WTC11 (cell line): ENCODE results near the gene EPHA6. TPM values are rescaled to one million over a fixed set of nuclear protein-coding genes. Genes with fewer than 3 reads are reported as not detected.

Experiments used
- ATAC-seq: fragments of 200-7000 bp; cut with Tn5 transposase; 2 replicates; pipeline ENCODE4 v1.10.0; 2021; ENCODE audit warnings: mild to moderate bottlenecking, moderate library complexity
- CTCF ChIA-PET: fragments of 300-600 bp; sonication (Branson Sonifier 250); formaldehyde crosslinking; loops from one replicate; lab custom pipeline; 2021; ENCODE audit warnings: antibody characterized with exemption; lab: Charles Lee
- POLR2A ChIA-PET: fragments of 350-600 bp; sonication (Branson Sonifier 250); formaldehyde crosslinking; loops from one replicate; lab custom pipeline; 2021; ENCODE audit warnings: antibody characterized with exemption; lab: Charles Lee
- DNase-seq: peaks from one replicate; pipeline ENCODE4 v3.0.0; 2021; ENCODE audit warnings: low spot score
- H3K27ac Mint-ChIP-seq: 2 replicates; pipeline ENCODE4 v1.8.0; 2021; ENCODE audit warnings: mixed read lengths
- H3K27me3 Mint-ChIP-seq: 2 replicates; pipeline ENCODE4 v1.8.0; 2021; ENCODE audit warnings: low read depth, mild to moderate bottlenecking, moderate library complexity, mixed read lengths
- H3K36me3 Mint-ChIP-seq: 2 replicates; pipeline ENCODE4 v1.8.0; 2021; ENCODE audit warnings: mixed read lengths
- H3K4me1 Mint-ChIP-seq: 2 replicates; pipeline ENCODE4 v1.8.0; 2022; ENCODE audit warnings: mixed read lengths
- H3K4me3 Mint-ChIP-seq: 2 replicates; pipeline ENCODE4 v1.8.0; 2021; ENCODE audit warnings: mild to moderate bottlenecking, moderate library complexity, mixed read lengths
- H3K9me3 Mint-ChIP-seq: 2 replicates; pipeline ENCODE4 v1.8.0; 2021; ENCODE audit warnings: mixed read lengths
- AFF4 ChIP-seq: sonication (generic); formaldehyde crosslinking; IDR thresholded peaks from 2 replicates; pipeline ENCODE4 v1.8.1; 2023; ENCODE audit warnings: mild to moderate bottlenecking, missing genetic modification reagents, borderline replicate concordance
- ATF6 ChIP-seq: sonication (generic); formaldehyde crosslinking; IDR thresholded peaks from 2 replicates; pipeline ENCODE4 v1.8.1; 2023; ENCODE audit warnings: mild to moderate bottlenecking, missing genetic modification reagents
- CBFB ChIP-seq: sonication (generic); formaldehyde crosslinking; IDR thresholded peaks from 2 replicates; pipeline ENCODE4 v1.8.1; 2022; ENCODE audit warnings: mild to moderate bottlenecking, low read depth, missing genetic modification reagents
- CREB1 ChIP-seq: sonication (generic); formaldehyde crosslinking; IDR thresholded peaks from 2 replicates; pipeline ENCODE4 v1.8.0; 2023; ENCODE audit warnings: mild to moderate bottlenecking, missing genetic modification reagents
- FOXJ3 ChIP-seq: sonication (generic); formaldehyde crosslinking; IDR thresholded peaks from 2 replicates; pipeline ENCODE4 v1.9.0; 2021; ENCODE audit warnings: missing genetic modification reagents, mild to moderate bottlenecking, borderline replicate concordance
- GABPB1 ChIP-seq: sonication (generic); formaldehyde crosslinking; IDR thresholded peaks from 2 replicates; pipeline ENCODE4 v1.8.1; 2023; ENCODE audit warnings: mild to moderate bottlenecking, missing genetic modification reagents
- HMGA2 ChIP-seq: fragments of 250-450 bp; sonication (Bioruptor Pico); IDR thresholded peaks from 2 replicates; pipeline ENCODE4 v1.4.0; 2021; ENCODE audit warnings: mild to moderate bottlenecking, moderate library complexity
- IRF2 ChIP-seq: sonication (generic); formaldehyde crosslinking; IDR thresholded peaks from 2 replicates; pipeline ENCODE4 v1.8.0; 2022; ENCODE audit warnings: low read depth, missing genetic modification reagents, borderline replicate concordance
- JAZF1 ChIP-seq: fragments of 250-450 bp; sonication (Bioruptor Pico); IDR thresholded peaks from 2 replicates; pipeline ENCODE4 v1.9.0; 2021; ENCODE audit warnings: moderate library complexity, mild to moderate bottlenecking, inconsistent platforms
- MLX ChIP-seq: sonication (generic); formaldehyde crosslinking; IDR thresholded peaks from 2 replicates; pipeline ENCODE4 v1.8.1; 2023; ENCODE audit warnings: mild to moderate bottlenecking, missing genetic modification reagents, moderate library complexity
- MYBL2 ChIP-seq: sonication (generic); formaldehyde crosslinking; IDR thresholded peaks from 2 replicates; pipeline ENCODE4 v1.8.1; 2023; ENCODE audit warnings: mild to moderate bottlenecking, moderate library complexity, missing genetic modification reagents
- NFE2L1 ChIP-seq: sonication (generic); formaldehyde crosslinking; IDR thresholded peaks from 2 replicates; pipeline ENCODE4 v1.8.1; 2023; ENCODE audit warnings: missing genetic modification reagents
- PREB ChIP-seq: sonication (generic); formaldehyde crosslinking; IDR thresholded peaks from 2 replicates; pipeline ENCODE4 v1.8.1; 2022; ENCODE audit warnings: mild to moderate bottlenecking, missing genetic modification reagents, moderate library complexity, borderline replicate concordance
- SMAD3 ChIP-seq: sonication (generic); formaldehyde crosslinking; IDR thresholded peaks from 2 replicates; pipeline ENCODE4 v1.8.0; 2022; ENCODE audit warnings: missing genetic modification reagents, mild to moderate bottlenecking, borderline replicate concordance
- TCF7 ChIP-seq: sonication (generic); formaldehyde crosslinking; IDR thresholded peaks from 2 replicates; pipeline ENCODE4 v1.8.0; 2022; ENCODE audit warnings: mild to moderate bottlenecking, low read depth, missing genetic modification reagents, moderate library complexity
- ZNF416 ChIP-seq: fragments of 250-450 bp; sonication (Bioruptor Pico); IDR thresholded peaks from 2 replicates; pipeline ENCODE4 v1.9.0; 2021; ENCODE audit warnings: mild to moderate bottlenecking, inconsistent platforms
- total RNA-seq: library from RNA; stranded (reverse); gene quantifications from 3 replicates; pipeline ENCODE4 v1.2.3, GENCODE V29; 2021
- TF ChIP-seq, protein P1 (sequence below): sonication (generic); formaldehyde crosslinking; IDR thresholded peaks from 2 replicates; pipeline ENCODE4 v1.8.0; 2022; ENCODE audit warnings: mild to moderate bottlenecking, missing genetic modification reagents
- TF ChIP-seq, protein P2 (sequence below): sonication (generic); formaldehyde crosslinking; IDR thresholded peaks from 2 replicates; pipeline ENCODE4 v1.8.1; 2022; ENCODE audit warnings: low read depth, missing genetic modification reagents, borderline replicate concordance
- TF ChIP-seq, protein P3 (sequence below): sonication (generic); formaldehyde crosslinking; IDR thresholded peaks from 2 replicates; pipeline ENCODE4 v1.8.1; 2023; ENCODE audit warnings: mild to moderate bottlenecking, missing genetic modification reagents

EPHA6 gene
- total RNA-seq, 1 experiment from 2014 or later: 2.1 TPM

DNA sequence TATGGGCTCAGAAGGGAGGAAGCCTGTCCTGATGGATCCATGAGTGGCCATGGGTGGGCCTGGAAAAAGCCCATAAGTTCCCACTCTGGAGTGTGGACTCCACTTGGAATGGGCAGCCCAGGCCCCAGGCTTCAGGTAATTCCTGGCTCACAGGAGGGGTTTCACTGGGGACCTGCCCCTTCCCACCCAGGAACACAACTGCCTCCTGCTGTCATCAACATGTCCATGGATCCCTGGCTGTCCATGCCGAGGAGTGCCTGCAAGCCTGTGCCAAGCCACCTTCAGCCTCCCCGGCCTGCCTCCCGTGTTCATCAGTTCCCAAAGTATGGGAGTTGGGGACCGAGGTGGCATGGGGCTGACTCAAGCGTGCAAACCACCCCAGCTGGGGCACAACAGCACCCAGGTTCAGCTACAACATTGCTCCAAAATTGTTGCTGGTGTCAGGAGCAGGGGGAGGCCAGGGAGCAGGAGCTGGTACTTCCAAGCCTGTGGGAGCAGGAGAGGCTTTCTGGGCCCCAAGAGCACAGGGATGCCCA lies 479.3 kb downstream of the EPHA6 start:
- Mint-ChIP-seq H3K27ac (no peak overlapping the region), H3K4me1 (no peaks in the 10 kb centered on the region), H3K9me3 (peaks cover 35% of the 10 kb centered on the region), H3K27me3 (peaks cover 4% of the 10 kb centered on the region), H3K4me3 (no peak overlapping the region), H3K36me3 (peaks cover 16% of the 10 kb centered on the region)
- ChIA-PET POLR2A (no interaction called here), CTCF (no interaction called here)
- no peak for ATAC-seq
- TF ChIP-seq JAZF1 (no peak), IRF2 (CRISPR knock-in tag) (no peak), MLX (CRISPR knock-in tag) (no peak), HMGA2 (CRISPR knock-in tag) (no peak), MYBL2 (no peak), FOXJ3 (CRISPR knock-in tag) (no peak), CREB1 (CRISPR knock-in tag) (no peak), ZNF416 (CRISPR knock-in tag) (no peak), NFE2L1 (CRISPR knock-in tag) (no peak), PREB (CRISPR knock-in tag) (no peak), AFF4 (CRISPR knock-in tag) (no peak), ATF6 (CRISPR knock-in tag) (no peak), TCF7 (CRISPR knock-in tag) (no peak), GABPB1 (no peak), CBFB (no peak), SMAD3 (CRISPR knock-in tag) (no peak)
- TF ChIP-seq, protein P1, sequence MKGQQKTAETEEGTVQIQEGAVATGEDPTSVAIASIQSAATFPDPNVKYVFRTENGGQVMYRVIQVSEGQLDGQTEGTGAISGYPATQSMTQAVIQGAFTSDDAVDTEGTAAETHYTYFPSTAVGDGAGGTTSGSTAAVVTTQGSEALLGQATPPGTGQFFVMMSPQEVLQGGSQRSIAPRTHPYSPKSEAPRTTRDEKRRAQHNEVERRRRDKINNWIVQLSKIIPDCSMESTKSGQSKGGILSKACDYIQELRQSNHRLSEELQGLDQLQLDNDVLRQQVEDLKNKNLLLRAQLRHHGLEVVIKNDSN: no peak
- TF ChIP-seq, protein P2, sequence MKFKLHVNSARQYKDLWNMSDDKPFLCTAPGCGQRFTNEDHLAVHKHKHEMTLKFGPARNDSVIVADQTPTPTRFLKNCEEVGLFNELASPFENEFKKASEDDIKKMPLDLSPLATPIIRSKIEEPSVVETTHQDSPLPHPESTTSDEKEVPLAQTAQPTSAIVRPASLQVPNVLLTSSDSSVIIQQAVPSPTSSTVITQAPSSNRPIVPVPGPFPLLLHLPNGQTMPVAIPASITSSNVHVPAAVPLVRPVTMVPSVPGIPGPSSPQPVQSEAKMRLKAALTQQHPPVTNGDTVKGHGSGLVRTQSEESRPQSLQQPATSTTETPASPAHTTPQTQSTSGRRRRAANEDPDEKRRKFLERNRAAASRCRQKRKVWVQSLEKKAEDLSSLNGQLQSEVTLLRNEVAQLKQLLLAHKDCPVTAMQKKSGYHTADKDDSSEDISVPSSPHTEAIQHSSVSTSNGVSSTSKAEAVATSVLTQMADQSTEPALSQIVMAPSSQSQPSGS (CRISPR knock-in tag): no peak
- TF ChIP-seq, protein P3, sequence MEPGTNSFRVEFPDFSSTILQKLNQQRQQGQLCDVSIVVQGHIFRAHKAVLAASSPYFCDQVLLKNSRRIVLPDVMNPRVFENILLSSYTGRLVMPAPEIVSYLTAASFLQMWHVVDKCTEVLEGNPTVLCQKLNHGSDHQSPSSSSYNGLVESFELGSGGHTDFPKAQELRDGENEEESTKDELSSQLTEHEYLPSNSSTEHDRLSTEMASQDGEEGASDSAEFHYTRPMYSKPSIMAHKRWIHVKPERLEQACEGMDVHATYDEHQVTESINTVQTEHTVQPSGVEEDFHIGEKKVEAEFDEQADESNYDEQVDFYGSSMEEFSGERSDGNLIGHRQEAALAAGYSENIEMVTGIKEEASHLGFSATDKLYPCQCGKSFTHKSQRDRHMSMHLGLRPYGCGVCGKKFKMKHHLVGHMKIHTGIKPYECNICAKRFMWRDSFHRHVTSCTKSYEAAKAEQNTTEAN (CRISPR knock-in tag): no peak
- no peak for DNase-seq
